Thoracic aorta (tissue), 2 donors: ENCODE measurements around the gene MTERF2. TPM values are rescaled to one million over a fixed set of nuclear protein-coding genes. Genes with fewer than 3 reads are reported as not detected.

Source experiments
- ATAC-seq: fragments of 150-250 bp; one replicate; pipeline ENCODE4 v1.8.0; 2017; ENCODE audit warnings: low read depth; ENCODE audit not compliant: insufficient number of reproducible peaks, low FRiP score
- DNase-seq: peaks from one replicate; pipeline ENCODE4 v3.0.0-alpha.2; 2020; ENCODE audit warnings: low spot score
- H3K27ac ChIP-seq, 2 donors: fragments of 200-600 bp; sonication (generic); 1 replicate in 1 of 2; 2 replicates in 1 of 2; pipeline ENCODE4 v1.5.1; 2016; ENCODE audit warnings: mild to moderate bottlenecking in 2 of 2, moderate library complexity in 2 of 2
- H3K27me3 ChIP-seq: fragments of 200-600 bp; sonication (generic); replicated peaks from 2 replicates; pipeline ENCODE4 v1.6.0; 2016; ENCODE audit warnings: mild to moderate bottlenecking; ENCODE audit not compliant: insufficient read depth
- H3K36me3 ChIP-seq: fragments of 200-600 bp; sonication (generic); one replicate; pipeline ENCODE4 v1.5.1; 2016
- H3K4me1 ChIP-seq, 2 donors: fragments of 200-600 bp; sonication (generic); 1 replicate in 1 of 2; 2 replicates in 1 of 2; pipeline versions ENCODE4 v1.5.1 to v1.6.0; 2016; ENCODE audit warnings: low read depth in 2 of 2, mild to moderate bottlenecking in 1 of 2; ENCODE audit not compliant: control insufficient read depth in 1 of 2
- H3K4me3 ChIP-seq: fragments of 200-600 bp; sonication (generic); 2 replicates; pipeline ENCODE4 v1.5.1; 2016; ENCODE audit warnings: mild to moderate bottlenecking
- H3K9me3 ChIP-seq: fragments of 200-600 bp; sonication (generic); 2 replicates; pipeline ENCODE4 v1.5.1; 2016
- total RNA-seq, 2 donors: library from RNA; depleted of rRNA; stranded (reverse); fragments of >200 nt; gene quantifications; one replicate each; pipeline versions ENCODE4 v1.1.0 to v1.2.3, GENCODE V29; 2016
- TF ChIP-seq, protein P1 (sequence below): fragments of 200-600 bp; sonication (generic); IDR thresholded peaks from one replicate; pipeline ENCODE4 v1.5.1; 2019; ENCODE audit warnings: antibody characterized with exemption

MTERF2 gene
- total RNA-seq, 2 donors from 2014 or later, result 5.8 to 11.1 TPM

DNA sequence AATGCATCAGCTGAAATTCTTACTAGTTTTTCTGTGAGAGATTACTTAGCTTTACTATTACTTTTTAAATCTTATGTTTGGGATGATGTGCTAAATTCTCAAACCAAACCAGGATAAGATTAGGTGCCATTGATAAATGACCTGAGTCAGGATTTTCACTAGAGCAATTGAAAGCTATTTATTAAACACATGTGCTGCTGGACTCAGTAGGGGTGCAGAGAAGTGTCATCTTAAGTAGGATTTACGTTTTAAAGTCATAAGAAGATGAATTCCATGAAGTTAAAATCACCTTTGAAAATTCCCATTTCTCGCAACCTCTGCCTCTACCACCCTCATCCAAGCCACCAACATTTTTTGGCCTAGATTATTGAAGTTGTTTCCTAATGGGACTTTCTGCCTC, 22.4 kb downstream of the MTERF2 start:
- Histone ChIP-seq H3K9me3 (no peaks in the 10 kb centered on the region), H3K4me1 (peaks cover 6 to 30% of the 10 kb centered on the region in 2 donors), H3K36me3 (peaks cover 12% of the 10 kb centered on the region), H3K27ac (no peak overlapping the region), H3K27me3 (no peaks in the 10 kb centered on the region), H3K4me3 (no peak overlapping the region)
- TF ChIP-seq, protein P1, sequence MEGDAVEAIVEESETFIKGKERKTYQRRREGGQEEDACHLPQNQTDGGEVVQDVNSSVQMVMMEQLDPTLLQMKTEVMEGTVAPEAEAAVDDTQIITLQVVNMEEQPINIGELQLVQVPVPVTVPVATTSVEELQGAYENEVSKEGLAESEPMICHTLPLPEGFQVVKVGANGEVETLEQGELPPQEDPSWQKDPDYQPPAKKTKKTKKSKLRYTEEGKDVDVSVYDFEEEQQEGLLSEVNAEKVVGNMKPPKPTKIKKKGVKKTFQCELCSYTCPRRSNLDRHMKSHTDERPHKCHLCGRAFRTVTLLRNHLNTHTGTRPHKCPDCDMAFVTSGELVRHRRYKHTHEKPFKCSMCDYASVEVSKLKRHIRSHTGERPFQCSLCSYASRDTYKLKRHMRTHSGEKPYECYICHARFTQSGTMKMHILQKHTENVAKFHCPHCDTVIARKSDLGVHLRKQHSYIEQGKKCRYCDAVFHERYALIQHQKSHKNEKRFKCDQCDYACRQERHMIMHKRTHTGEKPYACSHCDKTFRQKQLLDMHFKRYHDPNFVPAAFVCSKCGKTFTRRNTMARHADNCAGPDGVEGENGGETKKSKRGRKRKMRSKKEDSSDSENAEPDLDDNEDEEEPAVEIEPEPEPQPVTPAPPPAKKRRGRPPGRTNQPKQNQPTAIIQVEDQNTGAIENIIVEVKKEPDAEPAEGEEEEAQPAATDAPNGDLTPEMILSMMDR, result no peak
- DNase-seq (no peak), ATAC-seq (no peak)

DNA sequence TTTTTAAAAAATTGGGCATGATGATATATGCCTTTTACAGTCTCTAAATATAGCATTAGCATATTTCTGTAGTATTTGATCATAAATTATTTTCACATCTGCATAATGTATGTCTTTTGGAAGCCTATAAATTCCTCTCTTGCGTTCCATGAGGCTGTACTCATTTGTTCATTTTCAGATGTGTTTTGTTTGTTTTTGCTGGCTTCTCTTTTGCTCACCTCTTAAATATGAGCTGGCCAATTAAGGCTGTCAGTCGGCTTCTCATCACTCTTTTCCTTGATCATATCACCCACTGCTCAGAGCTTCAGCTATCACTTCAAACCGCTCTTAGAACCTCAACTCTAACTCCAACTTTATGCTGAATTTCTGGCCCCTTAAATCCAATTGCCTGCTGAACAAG, 24.7 kb downstream of the MTERF2 start:
- DNase-seq (no peak), ATAC-seq (no peak)
- H3K4me3 ChIP-seq, result no peak overlapping the region
- H3K27ac ChIP-seq, result no peak overlapping the region
- H3K36me3 ChIP-seq, result peaks cover 1% of the 10 kb centered on the region
- TF ChIP-seq, protein P1, result no peak
- no peaks in the 10 kb centered on the region for H3K9me3 ChIP-seq
- H3K4me1 ChIP-seq, result peaks cover 23 to 49% of the 10 kb centered on the region in 2 donors
- no peaks in the 10 kb centered on the region for H3K27me3 ChIP-seq

DNA sequence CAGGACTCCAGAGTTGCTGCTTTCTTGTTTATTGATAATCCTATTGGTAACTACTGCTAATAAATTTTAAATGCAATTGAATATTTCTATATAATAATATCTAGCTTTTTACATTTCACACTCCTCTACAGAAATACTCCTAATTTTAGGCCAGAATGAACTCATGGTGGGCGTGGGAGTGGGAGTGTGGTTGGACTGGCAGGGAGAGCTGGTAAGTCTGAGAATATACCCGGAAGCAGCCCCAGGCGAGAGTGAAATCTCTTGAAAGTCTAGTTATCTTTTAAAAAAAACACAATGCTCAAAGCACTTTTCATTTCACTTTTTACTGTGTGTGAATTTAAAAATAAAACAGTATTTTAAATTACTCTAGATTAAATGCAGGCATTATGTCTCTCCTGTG, 26.5 kb downstream of the MTERF2 start:
- ATAC-seq, result no peak
- Histone ChIP-seq H3K9me3 (no peaks in the 10 kb centered on the region), H3K36me3 (no peaks in the 10 kb centered on the region), H3K4me1 (peaks cover 23 to 49% of the 10 kb centered on the region in 2 donors), H3K27ac (no peak overlapping the region), H3K27me3 (no peaks in the 10 kb centered on the region), H3K4me3 (no peak overlapping the region)
- DNase-seq, result no peak
- TF ChIP-seq, protein P1, result no peak

DNA sequence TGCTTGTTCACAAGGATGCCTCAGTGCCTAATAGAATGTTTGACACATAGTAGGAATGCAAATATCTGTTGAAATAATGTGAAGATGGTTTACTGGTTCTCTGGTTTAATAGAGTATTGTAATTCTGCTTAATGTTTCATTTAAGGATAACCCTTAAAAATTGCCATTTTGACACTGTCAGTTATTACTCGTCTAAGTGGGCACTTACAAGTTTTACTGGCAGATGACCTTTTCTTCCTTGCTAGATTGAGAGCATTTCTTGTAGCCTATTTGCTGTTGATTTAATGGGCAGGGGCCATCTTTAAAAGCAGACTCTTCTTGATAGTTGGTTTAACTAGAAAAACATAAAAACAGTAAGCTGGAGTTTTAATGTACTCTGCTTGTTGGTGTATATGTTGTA, 29.4 kb downstream of the MTERF2 start:
- Histone ChIP-seq H3K36me3 (no peaks in the 10 kb centered on the region), H3K27ac (no peak overlapping the region), H3K27me3 (no peaks in the 10 kb centered on the region), H3K4me1 (peaks cover 23 to 45% of the 10 kb centered on the region in 2 donors), H3K4me3 (peak overlapping the region; percentile 97), H3K9me3 (no peaks in the 10 kb centered on the region)
- no peak for ATAC-seq
- TF ChIP-seq, protein P1, result no peak
- no peak for DNase-seq

DNA sequence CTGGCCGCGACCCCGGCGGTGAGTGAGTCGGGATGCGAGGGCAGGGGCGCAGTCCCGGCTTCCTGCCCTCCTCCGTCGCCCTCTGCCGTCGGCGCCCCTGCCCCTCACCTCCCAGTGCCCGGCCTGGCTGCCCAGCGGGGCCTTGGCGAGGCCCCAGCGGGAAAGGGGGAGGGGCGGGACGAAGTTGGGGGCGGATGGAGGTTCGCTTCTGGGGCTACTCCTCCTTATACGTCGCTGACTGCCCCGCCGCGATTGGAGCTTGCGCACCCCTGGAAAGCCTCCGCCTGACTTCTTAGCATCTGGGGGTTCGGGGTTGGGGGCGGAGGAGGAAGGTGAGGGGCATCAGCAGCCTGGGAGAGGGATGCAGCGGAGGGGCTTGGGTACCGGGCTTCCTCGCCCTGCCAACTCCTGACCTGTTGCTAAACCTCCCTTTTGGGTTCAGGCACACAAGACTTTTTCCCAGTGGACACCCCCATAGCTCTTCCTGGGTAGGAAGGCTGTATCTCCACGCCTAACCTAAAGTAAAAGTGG, 30.8 kb downstream of the MTERF2 start:
- peak; percentile 6 for DNase-seq
- TF ChIP-seq, protein P1, result peak; percentile 28

More for the DNA sequence above, 30.8 kb downstream of the MTERF2 start:
- H3K4me1 ChIP-seq, result peaks cover 23 to 35% of the 10 kb centered on the region in 2 donors
- H3K9me3 ChIP-seq, result no peaks in the 10 kb centered on the region
- no peaks in the 10 kb centered on the region for H3K27me3 ChIP-seq
- H3K36me3 ChIP-seq, result no peaks in the 10 kb centered on the region
- H3K4me3 ChIP-seq, result peak overlapping the region; percentile 97
- ATAC-seq, result peak; percentile 38
- peak overlapping the region; percentile 98 for H3K27ac ChIP-seq
